ENCODE results near the gene HS2ST1. TPM values are rescaled to one million over a fixed set of nuclear protein-coding genes. Genes with fewer than 3 reads are reported as not detected.

Gene HS2ST1
- total and polyA plus RNA-seq, 10 of the 15 experiments (the other 5 are each of a cell fraction or from before 2014, with no cell fraction given), result 5.4 to 30.8 (median 18.6) TPM

- TF ChIP-seq KLF5 (IDR thresholded peaks at IDR 0.05; ENCODE audit: partially characterized antibody), result peak; percentile 80
- peak; percentile 76; the same call in 1 of the 2 replicates for TF ChIP-seq NFYB (IDR thresholded peaks at IDR 0.05; ENCODE audit: insufficient read depth, low read depth, low read length)
- TF ChIP-seq POLR2A (IDR thresholded peaks at IDR 0.05; ENCODE audit: low read depth, low read length), result peak; percentile 90
- no peak for TF ChIP-seq ZBTB40 (IDR thresholded peaks at IDR 0.05; ENCODE audit: borderline replicate concordance)
- no peak for TF ChIP-seq NR2C2 (IDR thresholded peaks at IDR 0.05; ENCODE audit: borderline replicate concordance, control insufficient read depth, insufficient read length, low read depth)
- no peak for TF ChIP-seq JUNB (IDR thresholded peaks at IDR 0.05)
- peak; percentile 95 for TF ChIP-seq POLR2AphosphoS5 (IDR thresholded peaks at IDR 0.05; ENCODE audit: low read length)
- no peak for TF ChIP-seq USF1 (IDR thresholded peaks at IDR 0.05; ENCODE audit: borderline replicate concordance, extremely low read length, insufficient read depth, low read depth, low read length)
- TF ChIP-seq CREB1 (IDR thresholded peaks at IDR 0.05; ENCODE audit: low read depth), result no peak
- no peak for TF ChIP-seq CBX3 (IDR thresholded peaks at IDR 0.05; ENCODE audit: borderline replicate concordance, low read depth)
- TF ChIP-seq ZSCAN29 (IDR thresholded peaks at IDR 0.05), result no peak
- no peak for TF ChIP-seq EGR1 (IDR thresholded peaks at IDR 0.05; ENCODE audit: borderline replicate concordance in 1 of 2, low read depth in 2 of 2, low read length in 2 of 2)
- TF ChIP-seq HSF1 (IDR thresholded peaks at IDR 0.05; ENCODE audit: low read depth, low read length), result no peak
- TF ChIP-seq ATF7 (IDR thresholded peaks at IDR 0.05; ENCODE audit: low read depth), result peak; percentile 52; the same call in 1 of the 2 replicates
- no peak for TF ChIP-seq GABPA (IDR thresholded peaks at IDR 0.05; ENCODE audit: low read depth)
- no peak for TF ChIP-seq TCF3 (IDR thresholded peaks at IDR 0.05; ENCODE audit: borderline replicate concordance, insufficient read depth, low read depth, low read length)
- TF ChIP-seq ZNF622 (IDR thresholded peaks at IDR 0.05), result no peak
- no peak for TF ChIP-seq SPI1 (IDR thresholded peaks at IDR 0.05; ENCODE audit: borderline replicate concordance, insufficient read depth, low read depth, low read length)
- TF ChIP-seq SREBF1 (IDR thresholded peaks at IDR 0.05; ENCODE audit: low read length), result no peak
- no peak for TF ChIP-seq FOXK2 (IDR thresholded peaks at IDR 0.05)
- TF ChIP-seq MYB (IDR thresholded peaks at IDR 0.05; ENCODE audit: borderline replicate concordance, low read depth, low read length), result peak; percentile 97
- TF ChIP-seq SP1 (IDR thresholded peaks at IDR 0.05; ENCODE audit: low read depth, low read length), result peak; percentile 65
- TF ChIP-seq RB1 (IDR thresholded peaks at IDR 0.05; ENCODE audit: borderline replicate concordance), result peak; percentile 80; the same call in 1 of the 2 replicates
- no peak for TF ChIP-seq KAT2A (conservative IDR thresholded peaks at IDR 0.05; ENCODE audit: control insufficient read depth, low read depth, low read length)
- TF ChIP-seq MTA3 (IDR thresholded peaks at IDR 0.05; ENCODE audit: borderline replicate concordance, low read length), result no peak
- no peak for TF ChIP-seq CEBPB (IDR thresholded peaks at IDR 0.05; ENCODE audit: borderline replicate concordance in 1 of 2, low read depth in 2 of 2, low read length in 2 of 2)
Measured at GRCh38 chr1:86913896-86914600, 387 bp upstream of the HS2ST1 start, which contains the start of gene SELENOF (continued).
